IgD-negative memory B cell (primary cell): ENCODE measurements around the gene IL17D. TPM values are rescaled to one million over a fixed set of nuclear protein-coding genes. Genes with fewer than 3 reads are reported as not detected.
"Not testable (repeated sequence)": the region's sequence is repeated elsewhere in the genome, so short reads cannot be mapped to it uniquely, and the experiment has no call there.

ENCODE experiments used
- H3K27ac Mint-ChIP-seq, 3 donors: one replicate each; pipeline ENCODE4 v1.8.0; 2020 to 2022; ENCODE audit warnings: mild to moderate bottlenecking in 3 of 3, mixed read lengths in 3 of 3, moderate library complexity in 1 of 3
- H3K27me3 Mint-ChIP-seq: one replicate; pipeline ENCODE4 v1.8.0; 2021; ENCODE audit warnings: mixed read lengths
- H3K36me3 Mint-ChIP-seq: one replicate; pipeline ENCODE4 v1.8.0; 2020; ENCODE audit warnings: mild to moderate bottlenecking, mixed read lengths
- H3K4me1 Mint-ChIP-seq, 3 donors: one replicate each; pipeline ENCODE4 v1.8.0; 2020 to 2022; ENCODE audit warnings: mixed read lengths in 3 of 3, mild to moderate bottlenecking in 1 of 3
- H3K4me3 Mint-ChIP-seq, 4 donors: one replicate each; pipeline ENCODE4 v1.8.0; 2020 to 2022; ENCODE audit warnings: mild to moderate bottlenecking in 4 of 4, mixed read lengths in 4 of 4, moderate library complexity in 3 of 4
- H3K9me3 Mint-ChIP-seq, 3 donors: one replicate each; pipeline ENCODE4 v1.8.0; 2020 to 2021; ENCODE audit warnings: mixed read lengths in 3 of 3, mild to moderate bottlenecking in 1 of 3
- polyA plus RNA-seq: library from polyadenylated mRNA; unstranded; fragments of 300-500 nt; fragmentation: Illumina TruSeq; gene quantifications from one replicate; pipeline ENCODE4 v1.2.3, GENCODE V29; 2021

Gene IL17D
- polyA plus RNA-seq, 1 donor from 2014 or later, result 0.11 TPM

DNA sequence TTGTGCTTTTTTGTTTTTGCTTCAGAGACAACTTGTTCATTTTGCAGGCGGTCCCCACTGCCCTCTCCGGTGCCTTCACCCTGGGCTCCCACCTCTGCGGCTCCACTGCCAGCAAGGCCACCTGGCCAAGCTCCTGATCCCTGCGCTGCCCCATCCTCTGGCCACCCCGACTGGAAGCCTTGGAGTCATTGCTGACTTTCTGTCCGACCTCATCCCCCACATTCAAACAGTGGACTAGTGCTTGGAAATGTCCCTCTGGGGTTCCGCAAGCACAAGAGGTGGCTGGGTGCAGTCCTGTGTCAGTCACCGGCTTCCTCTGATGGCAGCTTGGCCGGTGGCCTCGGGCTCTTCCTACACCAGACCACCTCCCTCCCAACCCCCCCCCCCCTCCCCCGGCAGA lies 17.0 kb downstream of the IL17D start:
- peaks cover 23% of the 10 kb centered on the region for H3K27me3 Mint-ChIP-seq
- H3K4me3 Mint-ChIP-seq, result no peak overlapping the region
- H3K9me3 Mint-ChIP-seq, result no peaks in the 10 kb centered on the region
- peaks cover 0 to 2% (median 0%) of the 10 kb centered on the region in 3 donors for H3K4me1 Mint-ChIP-seq
- H3K36me3 Mint-ChIP-seq, result no peaks in the 10 kb centered on the region
- H3K27ac Mint-ChIP-seq, result no peak overlapping the region

DNA sequence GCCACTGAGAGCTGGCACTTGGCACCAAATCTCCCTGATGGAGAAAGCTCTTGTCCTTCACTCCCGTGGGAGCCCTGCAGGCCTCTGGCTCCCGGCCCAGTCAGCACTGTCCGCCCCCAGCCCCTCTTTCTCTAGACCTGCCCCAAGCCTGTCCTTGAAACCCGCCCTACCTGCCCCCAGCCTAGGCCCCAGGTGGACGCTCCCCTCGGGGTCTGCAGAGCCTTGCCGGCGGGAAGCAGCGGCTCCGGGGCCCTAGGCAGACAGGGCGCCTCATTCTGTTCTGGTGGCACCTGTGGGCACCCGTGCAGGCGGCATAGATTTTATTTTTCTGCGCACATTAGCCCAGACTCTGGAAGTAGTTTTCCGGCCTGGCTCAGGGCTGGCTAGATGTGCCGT lies 17.6 kb downstream of the IL17D start:
- peaks cover 0 to 2% (median 0%) of the 10 kb centered on the region in 3 donors for H3K4me1 Mint-ChIP-seq
- peak overlapping the region in 1 of 4 donors; percentile 49 for H3K4me3 Mint-ChIP-seq
- H3K36me3 Mint-ChIP-seq, result no peaks in the 10 kb centered on the region
- no peak overlapping the region for H3K27ac Mint-ChIP-seq
- H3K27me3 Mint-ChIP-seq, result peaks cover 22% of the 10 kb centered on the region
- H3K9me3 Mint-ChIP-seq, result no peaks in the 10 kb centered on the region

DNA sequence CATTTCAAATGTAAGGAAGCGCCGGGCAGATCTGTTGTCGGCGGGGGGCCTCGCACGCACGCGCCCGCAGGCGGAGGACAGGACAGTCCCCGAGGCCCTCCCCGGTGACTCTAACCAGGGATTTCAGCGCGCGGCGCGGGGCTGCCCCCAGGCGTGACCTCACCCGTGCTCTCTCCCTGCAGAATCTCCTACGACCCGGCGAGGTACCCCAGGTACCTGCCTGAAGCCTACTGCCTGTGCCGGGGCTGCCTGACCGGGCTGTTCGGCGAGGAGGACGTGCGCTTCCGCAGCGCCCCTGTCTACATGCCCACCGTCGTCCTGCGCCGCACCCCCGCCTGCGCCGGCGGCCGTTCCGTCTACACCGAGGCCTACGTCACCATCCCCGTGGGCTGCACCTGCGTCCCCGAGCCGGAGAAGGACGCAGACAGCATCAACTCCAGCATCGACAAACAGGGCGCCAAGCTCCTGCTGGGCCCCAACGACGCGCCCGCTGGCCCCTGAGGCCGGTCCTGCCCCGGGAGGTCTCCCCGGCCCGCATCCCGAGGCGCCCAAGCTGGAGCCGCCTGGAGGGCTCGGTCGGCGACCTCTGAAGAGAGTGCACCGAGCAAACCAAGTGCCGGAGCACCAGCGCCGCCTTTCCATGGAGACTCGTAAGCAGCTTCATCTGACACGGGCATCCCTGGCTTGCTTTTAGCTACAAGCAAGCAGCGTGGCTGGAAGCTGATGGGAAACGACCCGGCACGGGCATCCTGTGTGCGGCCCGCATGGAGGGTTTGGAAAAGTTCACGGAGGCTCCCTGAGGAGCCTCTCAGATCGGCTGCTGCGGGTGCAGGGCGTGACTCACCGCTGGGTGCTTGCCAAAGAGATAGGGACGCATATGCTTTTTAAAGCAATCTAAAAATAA lies 18.2 kb downstream of the IL17D start:
- Mint-ChIP-seq H3K9me3 (no peaks in the 10 kb centered on the region), H3K27ac (no peak overlapping the region), H3K27me3 (peaks cover 21% of the 10 kb centered on the region), H3K4me1 (peaks cover 0 to 4% (median 2%) of the 10 kb centered on the region in 3 donors), H3K36me3 (no peaks in the 10 kb centered on the region), H3K4me3 (peak overlapping the region in 2 of 4 donors; percentile 48 to 54)

DNA sequence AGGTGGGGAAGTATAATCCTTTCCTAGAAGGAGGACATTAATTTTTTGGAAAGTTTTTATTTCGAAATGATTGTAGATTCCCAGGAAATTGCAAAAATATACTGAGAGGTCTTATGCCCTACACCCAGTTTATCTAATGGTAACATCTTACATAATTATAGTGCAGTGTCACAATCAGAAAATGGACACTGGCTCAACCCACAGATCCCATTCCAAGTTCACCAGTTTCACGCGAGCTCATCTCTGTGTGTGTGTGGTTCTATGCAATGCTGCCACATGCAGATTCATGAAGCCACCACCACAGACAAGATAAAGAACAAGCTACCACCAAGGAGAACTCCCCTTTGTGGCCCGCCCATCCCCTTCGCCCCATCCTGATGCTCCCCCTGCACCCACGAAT lies 24.4 kb downstream of the IL17D start:
- H3K4me1 Mint-ChIP-seq, result peaks cover 0 to 4% (median 0%) of the 10 kb centered on the region in 3 donors
- peaks cover 1% of the 10 kb centered on the region for H3K36me3 Mint-ChIP-seq
- no peaks in the 10 kb centered on the region for H3K9me3 Mint-ChIP-seq
- peaks cover 4% of the 10 kb centered on the region for H3K27me3 Mint-ChIP-seq
- no peak overlapping the region for H3K27ac Mint-ChIP-seq
- H3K4me3 Mint-ChIP-seq, result no peak overlapping the region

DNA sequence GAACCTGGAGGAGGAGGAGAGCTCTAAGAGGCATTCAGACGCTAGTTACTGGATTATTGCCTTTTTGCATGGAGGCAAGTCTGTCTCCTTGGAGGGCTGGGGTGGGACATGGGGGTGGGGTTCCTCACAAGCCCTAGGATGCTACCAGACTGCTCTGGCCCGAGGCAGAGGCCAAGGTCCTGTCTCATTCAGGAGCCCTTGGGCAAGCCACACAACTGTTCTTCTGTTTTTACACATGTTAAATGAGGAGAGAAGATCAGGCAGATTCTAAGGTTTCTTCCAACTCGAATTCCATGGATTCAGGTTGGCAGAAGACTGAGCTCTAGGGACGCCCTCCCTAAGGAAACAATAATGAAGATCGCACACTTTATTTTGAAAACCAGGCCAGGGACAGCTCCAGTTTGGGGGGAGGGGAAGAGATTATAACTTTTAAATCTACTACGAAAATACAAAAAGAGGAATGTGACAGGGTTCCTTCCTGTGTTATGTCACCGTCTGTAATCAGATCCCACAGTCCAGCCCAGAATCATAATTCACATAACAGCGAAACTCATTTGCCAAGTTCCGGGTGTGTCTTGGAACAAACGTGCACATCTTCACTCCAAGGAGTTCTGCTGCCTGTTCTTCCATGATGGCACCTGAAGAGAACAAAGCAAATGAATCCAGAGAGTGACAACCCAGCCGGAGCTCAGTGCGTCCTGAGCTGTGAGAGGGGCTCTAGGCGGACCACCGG lies 25.2 kb downstream of the IL17D start:
- Mint-ChIP-seq H3K27me3 (no peaks in the 10 kb centered on the region), H3K9me3 (no peaks in the 10 kb centered on the region), H3K4me3 (no peak overlapping the region), H3K27ac (no peak overlapping the region), H3K36me3 (peaks cover 1% of the 10 kb centered on the region), H3K4me1 (peaks cover 0 to 4% (median 0%) of the 10 kb centered on the region in 3 donors)

DNA sequence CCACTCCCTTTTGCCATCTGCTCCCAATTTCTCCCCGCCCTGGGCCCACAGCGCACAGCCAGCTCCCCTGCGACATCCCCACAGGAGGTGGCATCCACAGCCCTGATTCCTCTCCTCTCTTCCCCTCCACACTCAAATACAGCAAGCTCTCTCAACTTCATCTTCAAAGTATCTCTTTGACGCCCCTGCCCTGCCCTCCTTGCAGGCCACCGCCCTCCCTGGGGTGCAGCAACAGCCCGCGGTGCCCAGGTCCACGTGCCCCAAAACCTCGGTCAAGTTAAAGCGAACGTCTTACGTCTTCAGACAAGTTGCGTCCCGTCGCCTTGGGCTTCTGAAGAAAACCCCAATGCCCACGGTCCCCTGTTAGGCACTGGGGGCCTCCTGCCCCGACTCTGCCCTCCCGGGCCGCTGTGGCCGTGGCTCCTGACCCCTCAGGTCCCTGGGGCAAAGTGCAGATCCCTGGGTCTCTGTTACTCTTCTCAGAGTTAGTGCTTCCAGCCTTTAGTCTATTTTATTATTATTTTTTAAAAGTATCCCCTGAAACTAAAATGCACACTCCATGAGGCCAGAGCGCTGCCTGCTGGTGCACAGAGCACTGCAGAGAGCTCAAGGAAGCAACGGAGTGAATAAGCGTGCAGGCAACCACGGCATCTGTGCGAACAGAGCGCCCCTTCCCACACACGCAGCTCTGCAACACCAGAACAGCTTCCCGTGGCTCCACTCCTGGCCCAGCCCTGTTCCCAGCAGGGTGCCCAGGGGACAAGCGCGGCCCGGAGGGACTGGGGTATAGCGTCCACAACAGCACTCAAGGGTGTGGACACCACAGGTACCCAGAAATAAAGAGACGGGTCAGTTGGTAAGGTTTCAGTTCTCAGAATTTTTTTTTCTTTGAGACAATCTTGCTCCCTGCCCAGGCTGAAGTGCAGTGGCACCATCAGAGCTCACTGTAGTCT lies 26.4 kb downstream of the IL17D start:
- Mint-ChIP-seq H3K27me3 (no peaks in the 10 kb centered on the region), H3K4me3 (no peak overlapping the region), H3K27ac (no peak overlapping the region), H3K9me3 (no peaks in the 10 kb centered on the region), H3K36me3 (peaks cover 5% of the 10 kb centered on the region), H3K4me1 (peaks cover 0 to 4% (median 0%) of the 10 kb centered on the region in 3 donors)

DNA sequence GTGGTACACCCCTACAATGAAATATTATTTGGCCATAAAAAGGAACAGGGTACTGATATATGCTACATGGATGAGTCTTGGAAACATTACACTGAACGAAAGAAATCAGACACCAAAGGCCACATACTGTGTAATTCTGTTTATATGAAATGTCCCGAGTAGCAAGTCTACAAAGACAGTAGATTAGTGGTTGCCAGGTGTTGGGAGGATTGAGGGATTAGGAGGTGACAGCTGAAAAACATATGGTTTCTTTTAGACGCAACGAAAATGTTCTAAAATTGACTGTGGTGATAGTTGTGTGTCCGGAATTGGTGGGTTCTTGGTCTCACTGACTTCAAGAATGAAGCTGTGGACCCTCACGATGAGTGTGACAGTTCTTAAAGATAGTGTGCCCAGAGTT lies 35.1 kb downstream of the IL17D start:
- peaks cover 0 to 3% (median 2%) of the 10 kb centered on the region in 3 donors for H3K9me3 Mint-ChIP-seq

DNA sequence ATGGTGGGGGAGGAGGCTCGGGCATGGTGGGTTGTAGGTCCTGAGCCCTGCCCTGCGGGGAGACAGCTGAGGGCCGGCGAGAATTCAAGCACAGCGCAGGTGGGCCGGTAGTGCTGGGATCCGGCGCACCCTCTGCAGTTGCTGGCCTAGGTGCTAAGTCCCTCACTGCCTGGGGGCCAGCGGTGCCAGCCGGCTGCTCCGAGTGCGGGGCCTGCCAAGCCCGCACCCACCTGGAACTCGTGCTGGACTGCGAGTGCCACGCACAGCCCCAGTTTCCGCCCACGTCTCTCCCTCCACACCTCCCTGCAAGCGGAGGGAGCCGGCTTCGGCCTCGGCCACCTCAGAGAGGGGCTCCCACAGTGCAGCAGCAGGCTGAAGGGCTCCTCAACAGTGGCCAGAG lies 36.5 kb downstream of the IL17D start:
- no peak overlapping the region for H3K4me3 Mint-ChIP-seq
- H3K9me3 Mint-ChIP-seq, result peaks cover 3 to 11% (median 8%) of the 10 kb centered on the region in 3 donors
- no peak overlapping the region for H3K27ac Mint-ChIP-seq
- no peaks in the 10 kb centered on the region for H3K4me1 Mint-ChIP-seq
- H3K36me3 Mint-ChIP-seq, result peaks cover 3% of the 10 kb centered on the region
- H3K27me3 Mint-ChIP-seq, result no peaks in the 10 kb centered on the region

More for the DNA sequence above, 35.1 kb downstream of the IL17D start:
- peaks cover 8% of the 10 kb centered on the region for H3K36me3 Mint-ChIP-seq
- no peak overlapping the region for H3K4me3 Mint-ChIP-seq
- H3K27ac Mint-ChIP-seq, result no peak overlapping the region
- H3K4me1 Mint-ChIP-seq, result no peaks in the 10 kb centered on the region
- no peaks in the 10 kb centered on the region for H3K27me3 Mint-ChIP-seq

DNA sequence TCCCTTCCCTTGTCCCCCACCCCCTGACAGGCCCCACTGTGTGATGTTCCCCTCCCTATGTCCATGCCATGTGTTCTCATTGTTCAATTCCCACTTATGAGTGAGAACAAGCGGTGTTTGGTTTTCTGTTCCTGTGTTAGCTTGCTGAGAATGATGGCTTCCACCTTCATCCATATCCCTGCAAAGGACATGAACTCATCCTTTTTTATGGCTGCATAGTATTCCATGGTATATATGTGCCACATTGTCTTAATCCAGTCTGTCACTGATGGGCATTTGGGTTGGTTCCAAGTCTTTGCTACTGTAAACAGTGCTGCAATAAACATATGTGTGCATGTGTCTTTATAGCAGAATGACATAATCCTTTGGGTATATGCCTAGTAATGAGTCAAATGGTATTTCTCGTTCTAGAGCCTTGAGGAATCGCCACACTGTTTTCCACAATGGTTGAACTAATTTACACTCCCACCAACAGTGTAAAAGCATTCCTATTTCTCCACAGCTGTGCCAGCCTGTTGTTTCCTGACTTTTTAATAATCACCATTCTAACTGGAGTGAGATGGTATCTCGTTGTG lies 40.4 kb downstream of the IL17D start:
- H3K36me3 Mint-ChIP-seq, H3K27ac Mint-ChIP-seq, H3K4me3 Mint-ChIP-seq, H3K4me1 Mint-ChIP-seq, H3K27me3 Mint-ChIP-seq: not testable (repeated sequence)
- peaks cover 6 to 16% (median 12%) of the 10 kb centered on the region in 3 donors for H3K9me3 Mint-ChIP-seq

DNA sequence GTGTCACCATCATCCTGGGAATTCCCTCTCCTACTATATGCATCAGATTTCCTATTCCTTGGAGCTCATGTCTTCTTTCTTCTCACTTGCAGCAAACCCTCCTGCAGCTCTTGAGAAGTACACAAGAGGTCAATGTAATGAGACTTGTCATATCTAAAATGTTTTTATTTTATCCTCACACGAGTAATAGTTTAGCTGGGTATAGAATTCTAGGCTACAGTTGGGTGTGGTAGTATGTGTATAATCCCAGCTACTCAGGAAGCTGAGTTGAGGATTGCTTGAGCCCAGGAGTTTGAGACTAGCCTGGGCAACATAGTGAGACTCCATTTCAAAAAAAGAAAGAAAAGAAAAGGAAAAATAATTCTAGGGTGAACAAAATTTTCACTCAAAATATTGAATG lies 45.9 kb downstream of the IL17D start:
- Mint-ChIP-seq H3K4me3 (peak overlapping the region in 1 of 4 donors; percentile 19), H3K4me1 (no peaks in the 10 kb centered on the region), H3K36me3 (peaks cover 16% of the 10 kb centered on the region), H3K27me3 (no peaks in the 10 kb centered on the region), H3K9me3 (peaks cover 6 to 31% (median 30%) of the 10 kb centered on the region in 3 donors), H3K27ac (no peak overlapping the region)

DNA sequence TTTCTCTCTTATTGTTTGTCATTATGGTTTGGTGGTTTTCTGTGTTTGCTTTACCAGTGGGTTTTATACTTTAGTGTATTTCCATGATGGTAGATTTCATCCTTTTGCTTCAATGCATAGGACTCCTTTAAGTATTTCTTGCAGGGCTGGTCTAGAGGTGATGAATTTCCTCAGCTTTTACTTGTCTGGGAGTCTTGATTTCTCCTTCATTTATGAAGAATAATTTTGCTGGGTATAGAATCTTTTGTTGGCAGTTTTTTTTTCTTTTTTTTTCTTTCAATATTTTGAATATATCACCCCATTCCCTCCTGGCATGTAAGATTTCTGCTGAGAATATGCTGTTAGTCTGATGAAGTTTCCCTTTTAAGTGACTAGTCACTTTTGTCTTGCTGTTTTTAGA lies 50.5 kb downstream of the IL17D start:
- Mint-ChIP-seq H3K4me1 (no peaks in the 10 kb centered on the region), H3K9me3 (peaks cover 6 to 26% (median 26%) of the 10 kb centered on the region in 3 donors), H3K36me3 (peaks cover 22% of the 10 kb centered on the region), H3K27ac (no peak overlapping the region), H3K4me3 (no peak overlapping the region), H3K27me3 (no peaks in the 10 kb centered on the region)

DNA sequence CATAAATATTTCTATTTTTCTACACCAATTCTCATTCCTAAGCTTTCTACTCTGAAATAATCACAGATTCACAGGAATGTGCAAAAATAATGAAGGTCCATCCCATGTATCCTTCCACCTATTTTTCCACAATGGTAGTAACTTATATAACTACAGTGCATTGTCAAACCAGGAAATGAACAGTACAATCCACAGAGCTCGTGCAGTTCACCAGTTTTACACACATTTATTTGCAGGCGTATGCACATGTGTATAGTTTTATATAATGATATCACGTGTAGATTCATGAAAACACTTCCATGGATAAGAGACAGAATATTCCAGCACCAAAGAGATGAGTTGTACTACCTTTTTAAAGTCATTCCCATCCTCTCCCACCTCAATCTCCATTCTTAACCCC lies 57.4 kb downstream of the IL17D start:
- Mint-ChIP-seq H3K4me3 (no peak overlapping the region), H3K9me3 (peaks cover 3 to 6% (median 4%) of the 10 kb centered on the region in 3 donors), H3K27ac (no peak overlapping the region), H3K36me3 (peaks cover 8% of the 10 kb centered on the region), H3K27me3 (no peaks in the 10 kb centered on the region), H3K4me1 (no peaks in the 10 kb centered on the region)

DNA sequence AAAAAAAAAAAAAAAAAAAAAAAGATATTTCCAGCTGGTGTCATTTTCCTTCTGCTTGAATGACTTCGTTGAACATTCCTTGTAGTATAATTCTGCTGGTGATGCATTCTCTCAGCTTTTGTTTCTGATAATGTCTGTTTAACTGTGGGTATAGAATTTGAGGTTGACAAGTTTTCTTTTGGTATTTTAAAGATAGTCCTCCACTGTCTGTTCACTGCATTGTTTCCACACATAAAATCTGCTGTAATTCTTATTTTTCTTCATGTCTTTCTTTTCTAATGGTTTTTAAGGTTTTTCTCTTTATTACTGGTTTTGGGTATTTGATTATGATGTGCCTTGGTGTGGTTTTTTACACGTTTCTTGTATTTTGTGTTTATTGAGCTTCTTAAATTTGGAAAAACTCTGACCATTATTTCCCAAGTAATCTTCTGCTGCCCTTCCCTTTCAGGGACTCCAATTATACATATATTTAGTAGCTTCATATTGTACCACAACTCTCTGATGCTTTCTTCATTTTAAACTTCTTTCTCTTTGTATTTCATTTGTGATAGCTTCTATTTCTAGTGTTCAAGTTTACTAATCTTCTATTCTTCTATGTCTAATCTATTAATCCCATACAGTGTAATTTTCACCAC lies 63.9 kb downstream of the IL17D start:
- Mint-ChIP-seq H3K27ac (no peak overlapping the region), H3K27me3 (no peaks in the 10 kb centered on the region), H3K4me3 (no peak overlapping the region), H3K36me3 (peaks cover 15% of the 10 kb centered on the region), H3K9me3 (peaks cover 0 to 22% (median 7%) of the 10 kb centered on the region in 3 donors), H3K4me1 (peaks cover 3 to 14% (median 4%) of the 10 kb centered on the region in 3 donors)

DNA sequence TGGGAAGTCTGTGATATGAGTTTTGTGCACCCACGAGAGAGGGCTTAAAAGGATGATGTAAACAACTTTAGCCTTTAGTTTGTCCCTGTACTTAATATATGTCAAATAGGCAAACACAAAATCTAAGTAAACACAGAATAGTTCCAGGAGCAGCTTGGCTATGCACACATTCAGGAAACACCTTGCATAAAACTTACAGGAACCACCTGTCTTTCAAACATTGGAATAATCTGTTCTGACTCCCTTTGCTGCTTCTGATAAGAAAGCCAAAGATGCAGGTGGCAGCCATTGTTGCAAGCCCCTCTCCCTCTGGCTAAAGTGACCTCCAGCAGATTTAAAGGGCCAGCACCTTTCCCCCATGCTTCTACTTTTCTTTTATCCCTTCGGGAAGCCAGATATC lies 65.6 kb downstream of the IL17D start:
- H3K27ac Mint-ChIP-seq, result no peak overlapping the region
- no peaks in the 10 kb centered on the region for H3K27me3 Mint-ChIP-seq
- peaks cover 10 to 23% (median 13%) of the 10 kb centered on the region in 3 donors for H3K4me1 Mint-ChIP-seq
- H3K9me3 Mint-ChIP-seq, result peaks cover 0 to 22% (median 7%) of the 10 kb centered on the region in 3 donors
- H3K36me3 Mint-ChIP-seq, result peaks cover 16% of the 10 kb centered on the region
- H3K4me3 Mint-ChIP-seq, result peak overlapping the region in 1 of 4 donors; percentile 40
